Right lobe of liver (tissue), 4 donors: ENCODE measurements around the gene MLLT1.

Source experiments
- CTCF ChIP-seq, 4 donors: fragments of 200-600 bp in 3 of 4; fragments of 450-650 bp in 1 of 4; IDR thresholded peaks; one replicate each; pipeline versions ENCODE4 v1.5.1 to v1.8.0; 2016 to 2022; ENCODE audit warnings: antibody characterized with exemption in 4 of 4, mild to moderate bottlenecking in 2 of 4
- POLR2A ChIP-seq: fragments of 450-650 bp; IDR thresholded peaks from one replicate; pipeline ENCODE4 v1.6.1; 2017; ENCODE audit warnings: antibody characterized with exemption, mild to moderate bottlenecking
- donor health status: DM: no; HTN: no; CAD: no.
- donor health status: DM: no; HTN: no; CAD: no.
- donor health status: DM: no; HTN: yes; CAD: no.

- no peak for TF ChIP-seq CTCF (IDR thresholded peaks at IDR 0.05)
- TF ChIP-seq POLR2A, result no peak
Observed at GRCh38 chr19:6224308-6224675, 55.5 kb downstream of the MLLT1 start.
